ENCODE data around the gene GATA2.

GATA2 gene

DNA sequence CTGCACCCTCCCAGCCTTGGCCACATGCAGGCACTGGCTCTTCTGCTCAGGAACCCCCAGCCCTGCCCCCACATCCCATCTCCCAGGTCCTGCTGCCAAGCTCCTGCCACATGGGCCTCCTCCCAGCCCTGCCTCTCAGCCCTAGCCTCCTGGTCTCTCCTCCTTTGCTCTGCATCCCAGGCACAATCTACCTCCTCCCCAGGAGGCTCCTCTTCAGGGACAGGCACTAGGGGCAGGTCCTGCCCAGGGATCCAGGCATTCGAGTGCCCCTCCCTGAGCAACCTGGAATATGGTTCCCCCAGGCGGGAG is 38.7 kb downstream of the GATA2 start:
- TF ChIP-seq ZNF274 (IDR thresholded peaks at IDR 0.05; ENCODE audit: low read depth, low read length), result no peak
- TF ChIP-seq SUZ12 (IDR thresholded peaks at IDR 0.05; ENCODE audit: extremely low read depth, insufficient read depth, insufficient read length), result no peak
- no peak for TF ChIP-seq YY1 (IDR thresholded peaks at IDR 0.05; ENCODE audit: insufficient read depth, insufficient read length)
- no peak overlapping the region for H3K4me3 ChIP-seq (ENCODE audit: insufficient read length, low read depth)
- peaks cover 26% of the 10 kb centered on the region for H3K27me3 ChIP-seq (ENCODE audit: insufficient read depth, insufficient read length)

DNA sequence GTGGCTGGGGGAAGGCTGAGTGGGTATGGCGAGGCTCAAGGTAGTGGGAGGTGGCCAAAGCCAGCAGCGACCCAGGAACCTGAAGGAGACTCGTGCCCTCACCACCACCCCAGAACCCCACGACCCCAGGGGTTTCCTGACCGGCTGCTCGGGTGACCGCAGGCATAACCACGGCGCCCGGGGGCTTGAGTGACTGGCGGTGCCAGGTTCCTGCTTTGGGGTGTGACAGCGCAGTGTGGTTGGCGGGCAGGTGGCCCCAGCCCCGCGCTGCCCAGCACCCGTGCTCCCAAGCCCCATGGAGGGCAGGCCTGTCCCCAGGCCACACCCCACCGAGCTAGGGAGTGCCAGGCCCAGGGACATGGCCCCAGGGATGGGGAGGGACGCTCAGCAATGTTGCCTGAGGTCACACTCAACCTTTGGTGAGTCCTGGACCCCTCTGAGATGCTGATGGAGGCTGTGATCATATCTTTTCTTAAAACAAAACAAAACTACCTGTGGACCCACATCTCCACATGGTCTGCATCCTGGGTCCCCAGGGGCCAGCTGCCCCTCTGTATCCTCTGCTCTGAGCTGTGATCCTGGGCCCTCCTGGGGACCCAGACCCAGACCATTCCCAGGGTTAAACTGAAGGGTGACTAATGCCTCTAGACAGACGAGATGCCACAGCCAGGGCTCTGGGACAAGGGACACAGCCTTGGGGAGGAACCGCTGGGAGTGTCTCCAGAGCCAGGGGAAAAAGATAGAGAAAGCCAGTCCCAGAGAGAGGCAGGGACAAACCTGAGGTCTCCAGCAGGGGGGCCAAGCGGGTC is 39.3 kb downstream of the GATA2 start:
- Histone ChIP-seq H3K4me3 (ENCODE audit: insufficient read length, low read depth) (no peak overlapping the region), H3K9ac (ENCODE audit: insufficient read length, low read depth) (no peak overlapping the region), H3K27me3 (ENCODE audit: insufficient read depth, insufficient read length) (peaks cover 21% of the 10 kb centered on the region), H3K4me1 (ENCODE audit: insufficient read depth, insufficient read length) (peaks cover 5% of the 10 kb centered on the region), H3K36me3 (ENCODE audit: insufficient read depth, insufficient read length, low read length) (no peaks in the 10 kb centered on the region), H3K9me3 (ENCODE audit: insufficient read depth, low read length) (no peaks in the 10 kb centered on the region)
- no peak for DNase-seq (ENCODE audit: low read depth, low spot score)
- TF ChIP-seq ZNF274 (IDR thresholded peaks at IDR 0.05; ENCODE audit: low read depth, low read length) (no peak), YY1 (IDR thresholded peaks at IDR 0.05; ENCODE audit: insufficient read depth, insufficient read length) (no peak), SUZ12 (IDR thresholded peaks at IDR 0.05; ENCODE audit: extremely low read depth, insufficient read depth, insufficient read length) (no peak)

More for the DNA sequence above, 38.7 kb downstream of the GATA2 start:
- Histone ChIP-seq H3K4me1 (ENCODE audit: insufficient read depth, insufficient read length) (peaks cover 8% of the 10 kb centered on the region), H3K9ac (ENCODE audit: insufficient read length, low read depth) (no peak overlapping the region), H3K36me3 (ENCODE audit: insufficient read depth, insufficient read length, low read length) (no peaks in the 10 kb centered on the region), H3K9me3 (ENCODE audit: insufficient read depth, low read length) (no peaks in the 10 kb centered on the region)
- no peak for DNase-seq (ENCODE audit: low read depth, low spot score)

DNA sequence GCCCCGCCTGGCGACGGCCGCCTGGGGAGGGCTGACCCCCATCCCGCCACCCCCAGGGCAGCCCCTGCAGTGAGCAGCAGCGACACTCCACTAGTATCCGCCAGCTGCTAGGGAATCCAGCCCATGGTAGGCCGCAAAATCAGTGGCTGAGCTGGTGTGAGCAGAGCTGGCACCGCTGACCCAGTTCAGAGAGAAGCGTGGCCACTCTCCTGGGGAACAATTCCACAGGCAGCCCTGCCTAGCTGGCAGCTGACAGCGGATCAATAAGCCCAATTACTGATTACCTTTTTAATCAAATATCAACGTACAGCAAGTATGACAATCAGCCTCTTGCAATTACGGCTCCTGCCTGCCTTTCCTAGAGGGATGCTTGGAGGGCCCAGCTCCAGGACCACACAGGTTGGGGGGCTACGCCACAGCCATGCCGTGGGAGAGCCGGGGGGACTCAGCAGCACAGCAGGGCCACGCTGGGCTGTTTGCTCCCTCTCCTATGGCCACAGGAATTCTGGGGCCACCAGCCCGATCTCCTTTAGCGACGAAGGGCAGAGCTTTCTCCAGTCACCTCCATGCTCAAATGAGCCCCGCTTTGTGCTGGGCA is 40.2 kb downstream of the GATA2 start:
- Histone ChIP-seq H3K9me3 (ENCODE audit: insufficient read depth, low read length) (no peaks in the 10 kb centered on the region), H3K9ac (ENCODE audit: insufficient read length, low read depth) (no peak overlapping the region), H3K4me3 (ENCODE audit: insufficient read length, low read depth) (no peak overlapping the region), H3K36me3 (ENCODE audit: insufficient read depth, insufficient read length, low read length) (no peaks in the 10 kb centered on the region), H3K27me3 (ENCODE audit: insufficient read depth, insufficient read length) (peaks cover 19% of the 10 kb centered on the region), H3K4me1 (ENCODE audit: insufficient read depth, insufficient read length) (no peaks in the 10 kb centered on the region)
- TF ChIP-seq SUZ12 (IDR thresholded peaks at IDR 0.05; ENCODE audit: extremely low read depth, insufficient read depth, insufficient read length) (no peak), ZNF274 (IDR thresholded peaks at IDR 0.05; ENCODE audit: low read depth, low read length) (no peak), YY1 (IDR thresholded peaks at IDR 0.05; ENCODE audit: insufficient read depth, insufficient read length) (no peak)
- DNase-seq (ENCODE audit: low read depth, low spot score), result no peak

DNA sequence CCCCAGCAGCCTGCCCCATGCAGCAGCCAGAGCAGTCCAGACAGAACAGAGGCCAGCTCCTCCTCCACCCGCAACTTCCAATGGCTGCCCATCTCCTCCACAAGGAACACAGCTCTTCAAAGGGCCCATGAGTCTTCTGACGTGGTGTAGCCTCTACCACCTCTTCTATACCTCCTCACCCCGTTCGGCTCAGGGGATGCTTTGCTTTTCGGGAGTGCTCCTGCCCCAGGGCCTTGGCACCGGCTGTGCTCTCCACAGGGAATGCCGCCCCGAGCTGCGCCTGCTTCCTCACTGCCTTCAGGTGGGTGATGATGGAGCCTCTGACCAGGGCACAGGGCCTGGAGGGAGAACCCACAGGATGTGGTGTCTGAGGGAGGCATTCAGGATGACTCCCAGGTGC is 40.9 kb downstream of the GATA2 start:
- no peaks in the 10 kb centered on the region for H3K36me3 ChIP-seq (ENCODE audit: insufficient read depth, insufficient read length, low read length)
- no peaks in the 10 kb centered on the region for H3K4me1 ChIP-seq (ENCODE audit: insufficient read depth, insufficient read length)
- DNase-seq (ENCODE audit: low read depth, low spot score), result no peak
- TF ChIP-seq ZNF274 (IDR thresholded peaks at IDR 0.05; ENCODE audit: low read depth, low read length) (no peak), YY1 (IDR thresholded peaks at IDR 0.05; ENCODE audit: insufficient read depth, insufficient read length) (no peak), SUZ12 (IDR thresholded peaks at IDR 0.05; ENCODE audit: extremely low read depth, insufficient read depth, insufficient read length) (no peak)
- H3K4me3 ChIP-seq (ENCODE audit: insufficient read length, low read depth), result no peak overlapping the region
- H3K9me3 ChIP-seq (ENCODE audit: insufficient read depth, low read length), result no peaks in the 10 kb centered on the region
- peaks cover 19% of the 10 kb centered on the region for H3K27me3 ChIP-seq (ENCODE audit: insufficient read depth, insufficient read length)
- H3K9ac ChIP-seq (ENCODE audit: insufficient read length, low read depth), result no peak overlapping the region

DNA sequence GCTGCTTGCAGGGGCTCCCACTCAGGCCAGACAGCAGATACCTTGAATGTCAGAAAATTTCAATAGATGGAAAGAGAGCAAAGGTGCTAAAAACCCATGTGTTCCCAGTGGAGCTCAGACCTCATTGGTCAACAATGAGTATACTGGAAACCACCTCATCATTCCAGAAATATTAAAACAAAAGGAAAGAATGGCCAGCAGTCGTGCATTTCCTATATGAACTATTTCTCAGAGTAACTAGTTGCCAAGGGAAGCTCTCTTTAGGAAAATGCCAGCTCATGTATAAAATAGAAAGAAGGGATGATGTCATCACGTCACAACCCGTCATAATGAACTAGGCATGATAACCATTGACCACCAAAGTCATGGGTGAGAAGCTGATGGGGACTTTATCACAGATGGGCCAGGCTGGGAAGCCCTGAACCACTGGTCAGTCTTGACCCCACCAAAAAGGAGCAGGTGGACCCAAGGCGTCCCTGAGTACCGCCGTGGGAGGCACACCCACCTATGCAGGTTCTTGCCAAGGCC is 43.8 kb downstream of the GATA2 start:
- Histone ChIP-seq H3K36me3 (ENCODE audit: insufficient read depth, insufficient read length, low read length) (no peaks in the 10 kb centered on the region), H3K9ac (ENCODE audit: insufficient read length, low read depth) (no peak overlapping the region), H3K9me3 (ENCODE audit: insufficient read depth, low read length) (no peaks in the 10 kb centered on the region), H3K27me3 (ENCODE audit: insufficient read depth, insufficient read length) (peaks cover 6% of the 10 kb centered on the region), H3K4me3 (ENCODE audit: insufficient read length, low read depth) (no peak overlapping the region), H3K4me1 (ENCODE audit: insufficient read depth, insufficient read length) (no peaks in the 10 kb centered on the region)
- no peak for DNase-seq (ENCODE audit: low read depth, low spot score)
- no peak for TF ChIP-seq SUZ12 (IDR thresholded peaks at IDR 0.05; ENCODE audit: extremely low read depth, insufficient read depth, insufficient read length)
- no peak for TF ChIP-seq ZNF274 (IDR thresholded peaks at IDR 0.05; ENCODE audit: low read depth, low read length)
- no peak for TF ChIP-seq YY1 (IDR thresholded peaks at IDR 0.05; ENCODE audit: insufficient read depth, insufficient read length)

DNA sequence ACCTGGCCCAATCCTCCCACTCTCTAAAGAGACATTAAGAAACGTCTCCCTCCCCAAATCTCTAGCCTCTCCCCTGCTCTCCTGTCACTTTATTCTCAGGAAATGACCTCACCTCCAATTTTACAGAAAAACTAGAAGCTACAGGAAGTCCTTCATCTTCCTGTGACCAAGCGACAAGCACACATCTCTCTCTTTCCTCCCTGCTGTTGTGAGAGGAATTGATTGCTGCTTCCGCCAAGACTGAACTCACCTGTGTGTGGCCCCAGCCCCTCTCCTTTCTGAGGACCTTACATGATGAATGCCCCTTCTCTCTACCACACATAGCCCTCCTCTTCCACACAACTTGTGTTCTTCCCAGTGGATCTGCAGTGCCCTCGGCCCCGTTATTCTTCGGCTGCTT is 44.5 kb downstream of the GATA2 start:
- H3K27me3 ChIP-seq (ENCODE audit: insufficient read depth, insufficient read length), result peaks cover 11% of the 10 kb centered on the region
- TF ChIP-seq YY1 (IDR thresholded peaks at IDR 0.05; ENCODE audit: insufficient read depth, insufficient read length) (no peak), SUZ12 (IDR thresholded peaks at IDR 0.05; ENCODE audit: extremely low read depth, insufficient read depth, insufficient read length) (no peak), ZNF274 (IDR thresholded peaks at IDR 0.05; ENCODE audit: low read depth, low read length) (no peak)
- H3K9me3 ChIP-seq (ENCODE audit: insufficient read depth, low read length), result no peaks in the 10 kb centered on the region
- no peak for DNase-seq (ENCODE audit: low read depth, low spot score)
- no peaks in the 10 kb centered on the region for H3K36me3 ChIP-seq (ENCODE audit: insufficient read depth, insufficient read length, low read length)
- no peak overlapping the region for H3K9ac ChIP-seq (ENCODE audit: insufficient read length, low read depth)
- no peak overlapping the region for H3K4me3 ChIP-seq (ENCODE audit: insufficient read length, low read depth)
- no peaks in the 10 kb centered on the region for H3K4me1 ChIP-seq (ENCODE audit: insufficient read depth, insufficient read length)

DNA sequence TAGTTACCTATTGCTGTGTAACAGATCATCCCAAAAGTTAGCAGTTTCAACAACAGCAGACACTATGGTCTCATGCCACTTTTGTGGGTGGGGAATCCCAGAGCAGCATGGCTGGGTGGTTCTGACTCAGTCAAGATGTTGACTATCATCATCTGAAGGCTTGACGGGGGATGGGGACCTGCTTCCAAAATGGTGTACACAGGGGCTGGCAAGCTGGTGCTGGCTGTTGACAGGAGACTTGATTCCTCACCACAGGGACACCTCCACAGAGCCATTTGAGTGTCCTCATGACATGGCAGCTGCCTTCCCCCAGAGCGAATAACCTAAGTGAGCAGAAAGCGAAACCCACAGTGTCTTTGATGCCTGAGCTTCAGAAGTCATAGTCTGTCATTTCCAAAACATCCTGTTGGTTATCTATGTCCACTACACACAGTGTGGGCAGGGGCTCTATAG is 45.4 kb downstream of the GATA2 start:
- peaks cover 11% of the 10 kb centered on the region for H3K27me3 ChIP-seq (ENCODE audit: insufficient read depth, insufficient read length)
- H3K36me3 ChIP-seq (ENCODE audit: insufficient read depth, insufficient read length, low read length), result no peaks in the 10 kb centered on the region
- H3K9ac ChIP-seq (ENCODE audit: insufficient read length, low read depth), result no peak overlapping the region
- DNase-seq (ENCODE audit: low read depth, low spot score), result no peak
- H3K4me3 ChIP-seq (ENCODE audit: insufficient read length, low read depth), result no peak overlapping the region
- H3K4me1 ChIP-seq (ENCODE audit: insufficient read depth, insufficient read length), result no peaks in the 10 kb centered on the region
- no peaks in the 10 kb centered on the region for H3K9me3 ChIP-seq (ENCODE audit: insufficient read depth, low read length)
- no peak for TF ChIP-seq YY1 (IDR thresholded peaks at IDR 0.05; ENCODE audit: insufficient read depth, insufficient read length)
- TF ChIP-seq ZNF274 (IDR thresholded peaks at IDR 0.05; ENCODE audit: low read depth, low read length), result no peak
- no peak for TF ChIP-seq SUZ12 (IDR thresholded peaks at IDR 0.05; ENCODE audit: extremely low read depth, insufficient read depth, insufficient read length)
